SK-N-MC (cell line): ENCODE data around the gene AVPI1.

ENCODE experiments used
- EZH2 ChIP-seq: fragments of 200-600 bp; sonication (generic); IDR thresholded peaks from one replicate; pipeline ENCODE4 v1.6.1; 2017; ENCODE audit warnings: antibody characterized with exemption
- POLR2AphosphoS5 ChIP-seq: IDR thresholded peaks from 2 replicates; pipeline ENCODE4 v1.6.1; 2012; ENCODE audit warnings: mild to moderate bottlenecking, low read depth, low read length, borderline replicate concordance

DNA sequence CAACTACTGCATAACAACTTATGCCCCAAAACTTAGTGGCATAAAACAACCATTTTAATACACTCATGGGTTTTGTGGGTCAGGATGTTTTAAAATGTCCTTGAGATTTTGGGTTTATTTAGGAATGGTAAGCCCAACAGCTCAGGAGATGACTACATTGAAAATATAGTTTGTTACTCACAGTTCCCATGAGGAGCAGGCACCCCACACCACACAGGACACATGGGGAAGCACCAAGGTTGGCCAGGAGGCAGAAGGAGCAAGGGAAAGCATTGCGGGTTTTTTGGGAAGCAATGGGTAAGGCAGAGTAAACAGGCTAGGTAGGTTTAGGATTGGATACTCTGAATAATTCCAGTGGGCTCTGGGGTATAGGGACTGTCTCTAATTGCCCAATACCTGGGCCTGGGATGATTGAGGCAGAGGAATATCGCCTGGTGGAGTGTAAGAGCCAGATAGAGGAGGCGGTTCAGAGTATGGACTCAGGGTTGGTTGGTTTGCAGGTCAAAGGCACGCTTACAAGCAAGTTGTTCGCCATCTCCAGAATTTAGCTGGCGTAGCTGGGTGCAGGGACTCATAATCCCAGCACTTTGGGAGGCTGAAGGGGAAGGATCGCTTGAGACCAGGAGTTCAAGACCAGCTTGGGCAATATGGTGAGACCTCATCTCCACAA lies 16.5 kb upstream of the AVPI1 start:
- no peak for TF ChIP-seq POLR2AphosphoS5
- no peak for TF ChIP-seq EZH2
